ENCODE measurements around the gene TXNRD1.

- TF ChIP-seq CTCF (IDR thresholded peaks at IDR 0.05; ENCODE audit: low read depth, low read length, poor library complexity, severe bottlenecking) (no peak), EZH2phosphoT487 (IDR thresholded peaks at IDR 0.05; ENCODE audit: borderline replicate concordance, low read length) (no peak)
These were observed 171.6 kb downstream of the TXNRD1 start for GRCh38 chr12:104387190-104387589.

Measured in DOHH2 (cell line).